H9 (cell line): ENCODE data around the gene UPK3B. TPM values are rescaled to one million over a fixed set of nuclear protein-coding genes. Genes with fewer than 3 reads are reported as not detected.
"Not testable (repeated sequence)": the region's sequence is repeated elsewhere in the genome, so short reads cannot be mapped to it uniquely, and the experiment has no call there.

Source experiments
- DNase-seq: peaks from one replicate; pipeline ENCODE4 v3.0.0-alpha.2; 2017
- H2AFZ ChIP-seq: one replicate; pipeline ENCODE4 v1.6.1; 2013; ENCODE audit warnings: mild to moderate bottlenecking, low read length, control low read depth, moderate library complexity
- H2AK5ac ChIP-seq: 2 replicates; pipeline ENCODE4 v1.6.1; 2013; ENCODE audit warnings: low read length, control low read depth, mixed read lengths; ENCODE audit not compliant: insufficient read length
- H2BK120ac ChIP-seq: one replicate; pipeline ENCODE4 v1.6.1; 2013; ENCODE audit warnings: low read depth, mild to moderate bottlenecking, low read length, control low read depth, inconsistent platforms; ENCODE audit not compliant: poor library complexity, severe bottlenecking
- H2BK12ac ChIP-seq: 2 replicates; pipeline ENCODE4 v1.6.1; 2013; ENCODE audit warnings: low read length, control low read depth, mixed read lengths, low read depth; ENCODE audit not compliant: insufficient read length
- H2BK15ac ChIP-seq: 2 replicates; pipeline ENCODE4 v1.6.1; 2013; ENCODE audit warnings: low read depth, low read length, control low read depth
- H2BK20ac ChIP-seq: one replicate; pipeline ENCODE4 v1.6.1; 2013; ENCODE audit warnings: low read depth, mild to moderate bottlenecking, low read length, control low read depth, inconsistent platforms; ENCODE audit not compliant: poor library complexity, severe bottlenecking
- H2BK5ac ChIP-seq: 2 replicates; pipeline ENCODE4 v1.6.1; 2013; ENCODE audit warnings: low read length, control low read depth, mixed read lengths; ENCODE audit not compliant: insufficient read length
- H3K14ac ChIP-seq: 2 replicates; pipeline ENCODE4 v1.6.1; 2013; ENCODE audit warnings: low read length, control low read depth; ENCODE audit not compliant: insufficient read depth
- H3K18ac ChIP-seq: 2 replicates; pipeline ENCODE4 v1.6.1; 2013; ENCODE audit warnings: low read depth, mild to moderate bottlenecking, mixed read lengths, low read length, control low read depth; ENCODE audit not compliant: insufficient read length
- H3K23ac ChIP-seq: 2 replicates; pipeline ENCODE4 v1.6.1; 2013; ENCODE audit warnings: low read length, control low read depth, mixed read lengths, low read depth; ENCODE audit not compliant: insufficient read length
- H3K23me2 ChIP-seq: 2 replicates; pipeline ENCODE4 v1.6.1; 2013; ENCODE audit warnings: low read depth, mild to moderate bottlenecking, mixed read lengths, low read length, control low read depth; ENCODE audit not compliant: insufficient read length, poor library complexity, severe bottlenecking
- H3K27ac ChIP-seq: 2 replicates; pipeline ENCODE4 v1.5.1; 2013; ENCODE audit warnings: low read length, control low read depth, mixed read lengths, low read depth; ENCODE audit not compliant: insufficient read length
- H3K27me3 ChIP-seq: 2 replicates; pipeline ENCODE4 v1.6.1; 2013; ENCODE audit warnings: low read length, control low read depth, inconsistent platforms; ENCODE audit not compliant: insufficient read depth
- H3K4ac ChIP-seq: 2 replicates; pipeline ENCODE4 v1.6.1; 2013; ENCODE audit warnings: low read depth, mild to moderate bottlenecking, control low read depth, inconsistent platforms, low read length, moderate library complexity
- H3K4me1 ChIP-seq: 2 replicates; pipeline ENCODE4 v1.6.1; 2013; ENCODE audit warnings: low read length, control low read depth, inconsistent platforms; ENCODE audit not compliant: insufficient read depth
- H3K4me2 ChIP-seq: 2 replicates; pipeline ENCODE4 v1.6.1; 2013; ENCODE audit warnings: low read length, control low read depth, mixed read lengths; ENCODE audit not compliant: insufficient read length, insufficient read depth
- H3K56ac ChIP-seq: 2 replicates; pipeline ENCODE4 v1.6.1; 2013; ENCODE audit warnings: low read depth, mild to moderate bottlenecking, mixed read lengths, low read length, control low read depth; ENCODE audit not compliant: insufficient read length
- H3K79me1 ChIP-seq: 2 replicates; pipeline ENCODE4 v1.6.1; 2013; ENCODE audit warnings: low read depth, mild to moderate bottlenecking, moderate library complexity, low read length, control low read depth, inconsistent platforms; ENCODE audit not compliant: insufficient read depth, poor library complexity, severe bottlenecking
- H3K79me2 ChIP-seq: 2 replicates; pipeline ENCODE4 v1.6.1; 2013; ENCODE audit warnings: low read length, control low read depth, inconsistent platforms; ENCODE audit not compliant: insufficient read depth
- H3K9ac ChIP-seq: 2 replicates; pipeline ENCODE4 v1.6.1; 2013; ENCODE audit warnings: low read length, control low read depth, mixed read lengths; ENCODE audit not compliant: insufficient read length; ENCODE audit errors: extremely low read depth
- H3K9me3 ChIP-seq: one replicate; pipeline ENCODE4 v1.6.1; 2013; ENCODE audit warnings: low read depth, low read length, inconsistent platforms; ENCODE audit not compliant: control insufficient read depth
- H3T11ph ChIP-seq: one replicate; pipeline ENCODE4 v1.6.1; 2013; ENCODE audit warnings: mild to moderate bottlenecking, low read length, control low read depth, inconsistent platforms
- H4K20me1 ChIP-seq: one replicate; pipeline ENCODE4 v1.6.1; 2013; ENCODE audit not compliant: control insufficient read depth, insufficient read length, insufficient read depth
- H4K5ac ChIP-seq: 2 replicates; pipeline ENCODE4 v1.6.1; 2013; ENCODE audit warnings: low read depth, mild to moderate bottlenecking, mixed read lengths, low read length, control low read depth; ENCODE audit not compliant: insufficient read length
- H4K8ac ChIP-seq: replicated peaks from 2 replicates; pipeline ENCODE4 v1.6.1; 2013; ENCODE audit warnings: low read length, control low read depth, mixed read lengths, low read depth; ENCODE audit not compliant: insufficient read length
- H4K91ac ChIP-seq: 2 replicates; pipeline ENCODE4 v1.6.1; 2013; ENCODE audit warnings: low read depth, mild to moderate bottlenecking, moderate library complexity, mixed read lengths, low read length, control low read depth; ENCODE audit not compliant: insufficient read length
- H3K27ac Mint-ChIP-seq, 3 experiments: 2 replicates in 2 of 3; 3 replicates in 1 of 3; pipeline ENCODE4 v1.8.0; 2020 to 2021; ENCODE audit warnings: mixed read lengths in 3 of 3, mild to moderate bottlenecking in 1 of 3, moderate library complexity in 1 of 3
- H3K27me3 Mint-ChIP-seq: 2 replicates; pipeline ENCODE4 v1.8.0; 2021; ENCODE audit warnings: low read depth, mild to moderate bottlenecking, moderate library complexity, mixed read lengths
- H3K36me3 Mint-ChIP-seq, 3 experiments: 2 replicates in 2 of 3; 3 replicates in 1 of 3; pipeline ENCODE4 v1.8.0; 2020 to 2021; ENCODE audit warnings: low read depth in 3 of 3, mixed read lengths in 3 of 3; ENCODE audit not compliant: insufficient read depth in 1 of 3
- H3K4me1 Mint-ChIP-seq, 2 experiments: 2 replicates each; pipeline ENCODE4 v1.8.0; 2020; ENCODE audit warnings: mixed read lengths in 2 of 2
- H3K4me3 Mint-ChIP-seq, 2 experiments: 2 replicates in 1 of 2; 3 replicates in 1 of 2; pipeline ENCODE4 v1.8.0; 2020 to 2021; ENCODE audit warnings: mild to moderate bottlenecking in 2 of 2, mixed read lengths in 2 of 2, moderate library complexity in 1 of 2
- H3K9me3 Mint-ChIP-seq, 2 experiments: 2 replicates in 1 of 2; 3 replicates in 1 of 2; pipeline ENCODE4 v1.8.0; 2020; ENCODE audit warnings: mild to moderate bottlenecking in 2 of 2, mixed read lengths in 2 of 2, moderate library complexity in 1 of 2
- CTCF ChIP-seq: fragments of 200-600 bp; sonication (generic); conservative IDR thresholded peaks from 3 replicates; pipeline ENCODE4 v1.8.0; 2021; ENCODE audit warnings: antibody characterized with exemption, mild to moderate bottlenecking
- WGBS: extraction: QIAGEN DNeasy Blood & Tissue Kit; methylation state at CpG from one replicate; pipeline ENCODE4 v1.1.7; 2013; ENCODE audit warnings: missing lambda C conversion rate, low lambda C conversion rate, mixed read lengths; ENCODE audit not compliant: insufficient read length; ENCODE audit errors: extremely low coverage; 5-methylcytosine and 5-hydroxymethylcytosine counted together
- long read RNA-seq: library from polyadenylated mRNA; unstranded; transcript quantifications from one replicate; pipeline ENCODE4 v2.0.0, GENCODE V29; 2020
- total RNA-seq: library from RNA; stranded (reverse); gene quantifications from 2 replicates; pipeline ENCODE4 v1.2.1, GENCODE V29; 2021

The UPK3B gene
- 2.1 and 3.5 TPM in 2 replicates for total RNA-seq
- long read RNA-seq, result 0 reads

- H2BK12ac ChIP-seq, result no peak within 1 kb of the TSS
- H4K5ac ChIP-seq, result no peak within 1 kb of the TSS
- no peak within 1 kb of the TSS for H3K18ac ChIP-seq
- TF ChIP-seq CTCF, result no peak
- peak within 1 kb of the TSS; percentile 58; the same call in 1 of the 2 replicates for H3K14ac ChIP-seq
- no peak within 1 kb of the TSS for H3K56ac ChIP-seq
- H2BK15ac ChIP-seq, result no peak within 1 kb of the TSS
- H3K23ac ChIP-seq, result no peak within 1 kb of the TSS
- Mint-ChIP-seq H3K36me3 (peaks cover 0 to 9% (median 8%) of the 10 kb centered on the region in 3 experiments; a peak in 3 of 7 replicates), H3K9me3 (no peaks in the 10 kb centered on the region), H3K4me3 (peak within 1 kb of the TSS in 1 of 2 experiments; percentile 59; a peak in 2 of 5 replicates), H3K27me3 (no peaks in the 10 kb centered on the region), H3K27ac (peak within 1 kb of the TSS; percentile 63 to 73 (median 63); a peak in 4 of 7 replicates), H3K4me1 (peaks cover 4 to 8% of the 10 kb centered on the region in 2 experiments)
- H4K8ac ChIP-seq, result no peak within 1 kb of the TSS
- no peak within 1 kb of the TSS for H4K91ac ChIP-seq
- H3K4me1 ChIP-seq, result peaks cover 3% of the 10 kb centered on the region; the same call in 1 of the 2 replicates
- DNase-seq, result peak; percentile 73
- no peaks in the 10 kb centered on the region for H3K9me3 ChIP-seq
- no peak within 1 kb of the TSS for H2AK5ac ChIP-seq
- WGBS, result no CpG with 5 or more reads among the region's 20 CpGs
- H3K27me3 ChIP-seq, result no peaks in the 10 kb centered on the region
- H3K27ac ChIP-seq, result no peak within 1 kb of the TSS
- H3K4me2 ChIP-seq, result no peak within 1 kb of the TSS
- no peak within 1 kb of the TSS for H2BK120ac ChIP-seq
- H3K9ac ChIP-seq, result no peak within 1 kb of the TSS
- no peaks in the 10 kb centered on the region for H3K79me1 ChIP-seq
- no peaks in the 10 kb centered on the region for H3K79me2 ChIP-seq
- H2BK5ac ChIP-seq, result no peak within 1 kb of the TSS
- H3K23me2 ChIP-seq, result no peaks in the 10 kb centered on the region
- H3K4ac ChIP-seq, result no peak within 1 kb of the TSS
- H3T11ph ChIP-seq, result no peak within 1 kb of the TSS
- H2BK20ac ChIP-seq, result no peak within 1 kb of the TSS
- H4K20me1 ChIP-seq, result no peaks in the 10 kb centered on the region
- no peak within 1 kb of the TSS for H2AFZ ChIP-seq
Observed at GRCh38 chr7:76509931-76510877, at the start of gene UPK3B. TSS of gene UPK3B (plus strand) at chr7:76510552. CDS start at chr7:76510653, 101 bp downstream.

- H3K9me3 ChIP-seq, H3K27ac ChIP-seq, H3K9me3 Mint-ChIP-seq, H3K4me3 Mint-ChIP-seq, H3K36me3 Mint-ChIP-seq, H4K91ac ChIP-seq, H4K5ac ChIP-seq, H3K23ac ChIP-seq, H3K79me1 ChIP-seq, DNase-seq, H4K8ac ChIP-seq, H3K14ac ChIP-seq, H3K27ac Mint-ChIP-seq, H3K9ac ChIP-seq, H2BK20ac ChIP-seq, H2AFZ ChIP-seq, H3K4me2 ChIP-seq, H3K23me2 ChIP-seq, H3K4me1 ChIP-seq, H2BK15ac ChIP-seq, H3K27me3 ChIP-seq, H3K18ac ChIP-seq, H3K27me3 Mint-ChIP-seq, H3T11ph ChIP-seq, H3K4me1 Mint-ChIP-seq, H3K56ac ChIP-seq, H4K20me1 ChIP-seq, H3K79me2 ChIP-seq, H2AK5ac ChIP-seq, H2BK12ac ChIP-seq, H2BK5ac ChIP-seq, H2BK120ac ChIP-seq, H3K4ac ChIP-seq: not testable (repeated sequence)
- WGBS, result no CpG with 5 or more reads among the region's 20 CpGs
Observed at GRCh38 chr7:76460767-76461166, 49.6 kb upstream of the UPK3B start.
